Upper lobe of left lung (tissue), 6 donors: ENCODE data around the gene TCF25. TPM values are rescaled to one million over a fixed set of nuclear protein-coding genes. Genes with fewer than 3 reads are reported as not detected.

Source experiments
- ATAC-seq, 2 donors: fragments of 200-7000 bp; cut with Tn5 transposase; one replicate each; pipeline ENCODE4 v1.9.1; 2022; ENCODE audit warnings: mild to moderate bottlenecking in 2 of 2, moderate library complexity in 2 of 2; ENCODE audit not compliant: low FRiP score in 2 of 2
- DNase-seq, 2 donors: peaks; one replicate each; pipeline ENCODE4 v3.0.0-alpha.2; 2019 to 2020
- H3K27ac ChIP-seq, 4 donors: fragments of 200-600 bp; sonication (generic); one replicate each; pipeline ENCODE4 v1.5.1; 2016 to 2019
- H3K27me3 ChIP-seq, 4 donors: fragments of 200-600 bp; sonication (generic); one replicate each; pipeline ENCODE4 v1.5.1; 2017 to 2019
- H3K36me3 ChIP-seq, 4 donors: fragments of 200-600 bp; sonication (generic); one replicate each; pipeline ENCODE4 v1.5.1; 2016 to 2019
- H3K4me1 ChIP-seq, 4 donors: fragments of 200-600 bp; sonication (generic); one replicate each; pipeline ENCODE4 v1.5.1; 2018 to 2019
- H3K4me3 ChIP-seq, 4 donors: fragments of 200-600 bp; sonication (generic); one replicate each; pipeline ENCODE4 v1.5.1; 2017 to 2019; ENCODE audit warnings: mild to moderate bottlenecking in 2 of 4, moderate library complexity in 1 of 4
- H3K9me3 ChIP-seq, 4 donors: fragments of 200-600 bp; sonication (generic); one replicate each; pipeline ENCODE4 v1.5.1; 2018 to 2019
- CTCF ChIP-seq, 6 experiments: fragments of 450-650 bp in 4 of 6; fragments of 200-600 bp in 2 of 6; sonication (generic) in 2 of 6; IDR thresholded peaks; one replicate each; pipeline ENCODE4 v1.5.1; 2016 to 2019; ENCODE audit warnings: antibody characterized with exemption in 6 of 6
- EP300 ChIP-seq, 4 donors: sonication (generic); formaldehyde crosslinking; IDR thresholded peaks; one replicate each; pipeline ENCODE4 v1.5.1; 2017; ENCODE audit warnings: antibody characterized with exemption in 4 of 4, control low read depth in 2 of 4
- POLR2A ChIP-seq, 4 donors: fragments of 450-650 bp; IDR thresholded peaks; one replicate each; pipeline ENCODE4 v1.5.1; 2016 to 2017; ENCODE audit warnings: antibody characterized with exemption in 4 of 4, mild to moderate bottlenecking in 2 of 4
- POLR2AphosphoS5 ChIP-seq, 2 donors: sonication (generic); formaldehyde crosslinking; IDR thresholded peaks; one replicate each; pipeline ENCODE4 v1.5.1; 2017; ENCODE audit warnings: antibody characterized with exemption in 2 of 2
- WGBS, 2 donors: methylation state at CpG; one replicate each; pipeline ENCODE4 v1.1.5; 2017 to 2018; 5-methylcytosine and 5-hydroxymethylcytosine counted together
- total RNA-seq, 6 donors: library from RNA; depleted of rRNA in 4 of 6; stranded (reverse); fragments of >200 nt in 4 of 6; gene quantifications; one replicate each; pipeline versions ENCODE4 v1.1.0 to v1.2.1, GENCODE V29; 2016 to 2021
- donor health status: DM: no; HTN: no; CAD: no; lungs with moderate emphysema.
- donor health status: DM: no; HTN: yes; CAD: no; lungs with severe emphysema.

Gene TCF25
- total RNA-seq, 6 donors from 2014 or later: 132 to 1,060 (median 211) TPM

GRCh38 chr16:89922884-89923639, 49.7 kb downstream of the TCF25 start, which contains the start of gene TUBB3:
TUBB3 (plus strand) TSS chr16:89923342; CDS start chr16:89923402, 60 bp downstream.
- 0 to 1% methylated on average over 1 to 14 of the region's 88 CpGs for WGBS, 2 donors
- Histone ChIP-seq H3K27ac (peak within 1 kb of the TSS; percentile 54 to 78 (median 76)), H3K4me1 (peaks cover 52 to 67% (median 60%) of the 10 kb centered on the region in 4 donors), H3K9me3 (no peaks in the 10 kb centered on the region), H3K4me3 (peak within 1 kb of the TSS; percentile 18 to 61 (median 56)), H3K27me3 (peaks cover 0 to 35% (median 27%) of the 10 kb centered on the region in 4 donors), H3K36me3 (no peaks in the 10 kb centered on the region)
- DNase-seq: peak; percentile 56 to 94
- TF ChIP-seq CTCF (IDR thresholded peaks at IDR 0.05) (peak in 1 of 6 experiments; percentile 6), EP300 (IDR thresholded peaks at IDR 0.05) (no peak), POLR2AphosphoS5 (IDR thresholded peaks at IDR 0.05) (peak; percentile 4 to 42), POLR2A (IDR thresholded peaks at IDR 0.05) (peak in 3 of 4 donors; percentile 27 to 71 (median 52))
- ATAC-seq: peak in 1 of 2 donors; percentile 71

GRCh38 chr16:89923640-89924296, 50.4 kb downstream of the TCF25 start:
- Histone ChIP-seq H3K36me3 (no peaks in the 10 kb centered on the region), H3K27me3 (peaks cover 0 to 35% (median 27%) of the 10 kb centered on the region in 4 donors), H3K4me1 (peaks cover 45 to 60% (median 53%) of the 10 kb centered on the region in 4 donors), H3K4me3 (peak overlapping the region in 3 of 4 donors; percentile 52 to 61 (median 60)), H3K9me3 (no peaks in the 10 kb centered on the region), H3K27ac (peak overlapping the region in 1 of 4 donors; percentile 78)
- ATAC-seq: no peak
- 10% methylated on average over 32 of the region's 41 CpGs; no CpG with 5 or more reads in 1 of the 2 donors for WGBS, 2 donors
- DNase-seq: no peak
- no peak for TF ChIP-seq CTCF (IDR thresholded peaks at IDR 0.05)
- TF ChIP-seq EP300 (IDR thresholded peaks at IDR 0.05): no peak
- TF ChIP-seq POLR2A (IDR thresholded peaks at IDR 0.05): no peak
- no peak for TF ChIP-seq POLR2AphosphoS5 (IDR thresholded peaks at IDR 0.05)

GRCh38 chr16:89924297-89924924, 51.0 kb downstream of the TCF25 start:
- peak overlapping the region in 1 of 4 donors; percentile 61 for H3K4me3 ChIP-seq
- no peaks in the 10 kb centered on the region for H3K9me3 ChIP-seq
- no peak overlapping the region for H3K27ac ChIP-seq
- WGBS, 2 donors: 4% methylated on average over 12 to 13 of the region's 14 CpGs
- no peaks in the 10 kb centered on the region for H3K36me3 ChIP-seq
- no peak for ATAC-seq
- TF ChIP-seq POLR2A (IDR thresholded peaks at IDR 0.05): no peak
- no peak for TF ChIP-seq POLR2AphosphoS5 (IDR thresholded peaks at IDR 0.05)
- no peak for TF ChIP-seq EP300 (IDR thresholded peaks at IDR 0.05)
- no peak for TF ChIP-seq CTCF (IDR thresholded peaks at IDR 0.05)
- DNase-seq: peak in 1 of 2 donors; percentile 81
- peaks cover 0 to 35% (median 27%) of the 10 kb centered on the region in 4 donors for H3K27me3 ChIP-seq
- peaks cover 44 to 57% (median 49%) of the 10 kb centered on the region in 4 donors for H3K4me1 ChIP-seq

- TF ChIP-seq EP300 (IDR thresholded peaks at IDR 0.05) (no peak), POLR2A (IDR thresholded peaks at IDR 0.05) (no peak), CTCF (IDR thresholded peaks at IDR 0.05) (no peak)
- H3K27me3 ChIP-seq: peaks cover 0 to 35% (median 27%) of the 10 kb centered on the region in 4 donors
- 25 to 33% methylated on average over 3 to 4 of the region's 4 CpGs for WGBS, 2 donors
- no peak overlapping the region for H3K4me3 ChIP-seq
- H3K36me3 ChIP-seq: no peaks in the 10 kb centered on the region
- no peak for ATAC-seq
- H3K4me1 ChIP-seq: peaks cover 44 to 57% (median 49%) of the 10 kb centered on the region in 4 donors
- DNase-seq: no peak
- no peak overlapping the region for H3K27ac ChIP-seq
- H3K9me3 ChIP-seq: no peaks in the 10 kb centered on the region
Observed at GRCh38 chr16:89924925-89925307, 51.5 kb downstream of the TCF25 start.
